RWPE2 (cell line): ENCODE results near the gene GRIK3.

Experiments used
- ATAC-seq: fragments of 200-7000 bp; cut with Tn5 transposase; 3 replicates; pipeline ENCODE4 v1.9.1; 2021; ENCODE audit warnings: low read depth
- DNase-seq: peaks from one replicate; pipeline ENCODE4 v3.0.0-alpha.2; 2020; ENCODE audit warnings: low spot score
- H3K27ac ChIP-seq: fragments of 450-650 bp; 2 replicates; pipeline ENCODE4 v1.5.1; 2017; ENCODE audit warnings: mild to moderate bottlenecking; ENCODE audit not compliant: poor library complexity, severe bottlenecking
- H3K27me3 ChIP-seq: fragments of 250-450 bp; sonication (Bioruptor Pico); 2 replicates; pipeline ENCODE4 v1.5.1; 2021; ENCODE audit warnings: mild to moderate bottlenecking, moderate library complexity; ENCODE audit not compliant: insufficient read depth, poor library complexity, severe bottlenecking
- H3K36me3 ChIP-seq: fragments of 250-450 bp; sonication (Bioruptor Pico); 2 replicates; pipeline ENCODE4 v1.5.1; 2020; ENCODE audit warnings: low read depth, mild to moderate bottlenecking, moderate library complexity
- H3K4me1 ChIP-seq: fragments of 250-450 bp; sonication (Bioruptor Pico); 2 replicates; pipeline ENCODE4 v1.5.1; 2021; ENCODE audit warnings: mild to moderate bottlenecking, moderate library complexity; ENCODE audit not compliant: insufficient read depth, poor library complexity, severe bottlenecking
- H3K4me3 ChIP-seq: fragments of 250-450 bp; sonication (Bioruptor Pico); 2 replicates; pipeline ENCODE4 v1.5.1; 2021; ENCODE audit warnings: mild to moderate bottlenecking, moderate library complexity; ENCODE audit not compliant: severe bottlenecking
- H3K9me3 ChIP-seq: fragments of 250-450 bp; sonication (Bioruptor Pico); 2 replicates; pipeline ENCODE4 v1.5.1; 2021; ENCODE audit warnings: mild to moderate bottlenecking, moderate library complexity; ENCODE audit not compliant: severe bottlenecking
- TF ChIP-seq, protein P1 (sequence below): fragments of 450-650 bp; IDR thresholded peaks from one replicate; pipeline ENCODE4 v1.5.1; 2017; ENCODE audit warnings: mild to moderate bottlenecking, moderate library complexity; ENCODE audit not compliant: poor library complexity, severe bottlenecking

Gene GRIK3

GRCh38 chr1:36825226-36825625 is 209.1 kb downstream of the GRIK3 start:
- DNase-seq (no peak), ATAC-seq (no peak)
- TF ChIP-seq, protein P1, sequence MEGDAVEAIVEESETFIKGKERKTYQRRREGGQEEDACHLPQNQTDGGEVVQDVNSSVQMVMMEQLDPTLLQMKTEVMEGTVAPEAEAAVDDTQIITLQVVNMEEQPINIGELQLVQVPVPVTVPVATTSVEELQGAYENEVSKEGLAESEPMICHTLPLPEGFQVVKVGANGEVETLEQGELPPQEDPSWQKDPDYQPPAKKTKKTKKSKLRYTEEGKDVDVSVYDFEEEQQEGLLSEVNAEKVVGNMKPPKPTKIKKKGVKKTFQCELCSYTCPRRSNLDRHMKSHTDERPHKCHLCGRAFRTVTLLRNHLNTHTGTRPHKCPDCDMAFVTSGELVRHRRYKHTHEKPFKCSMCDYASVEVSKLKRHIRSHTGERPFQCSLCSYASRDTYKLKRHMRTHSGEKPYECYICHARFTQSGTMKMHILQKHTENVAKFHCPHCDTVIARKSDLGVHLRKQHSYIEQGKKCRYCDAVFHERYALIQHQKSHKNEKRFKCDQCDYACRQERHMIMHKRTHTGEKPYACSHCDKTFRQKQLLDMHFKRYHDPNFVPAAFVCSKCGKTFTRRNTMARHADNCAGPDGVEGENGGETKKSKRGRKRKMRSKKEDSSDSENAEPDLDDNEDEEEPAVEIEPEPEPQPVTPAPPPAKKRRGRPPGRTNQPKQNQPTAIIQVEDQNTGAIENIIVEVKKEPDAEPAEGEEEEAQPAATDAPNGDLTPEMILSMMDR, result no peak
- Histone ChIP-seq H3K36me3 (no peaks in the 10 kb centered on the region), H3K4me1 (no peaks in the 10 kb centered on the region), H3K4me3 (no peak overlapping the region), H3K27me3 (peaks cover 23% of the 10 kb centered on the region), H3K9me3 (no peaks in the 10 kb centered on the region), H3K27ac (no peak overlapping the region)

DNA sequence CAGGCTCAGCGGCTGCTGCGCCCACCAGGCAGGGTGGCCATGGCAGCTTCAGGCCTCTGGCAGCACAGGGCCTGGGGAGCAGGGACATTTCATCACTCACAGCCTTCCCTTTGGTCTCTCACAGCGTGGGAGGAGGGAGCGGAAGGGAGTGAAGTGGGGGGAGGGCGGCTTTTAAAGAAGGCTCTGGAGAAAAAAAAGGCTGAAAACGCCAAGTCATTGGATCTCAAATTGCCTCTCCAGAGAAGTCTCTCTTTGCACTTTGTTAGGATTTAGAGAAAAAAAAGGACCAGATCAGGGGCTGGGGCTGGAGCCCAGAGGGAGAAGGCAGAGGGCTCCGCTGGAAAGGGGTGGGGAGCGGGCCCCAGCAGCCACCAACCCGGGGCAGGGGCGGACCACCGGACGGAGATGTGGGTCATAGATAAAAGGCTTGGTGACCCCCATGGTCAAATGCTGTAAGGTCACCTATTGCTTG is 209.9 kb downstream of the GRIK3 start:
- ATAC-seq (no peak), DNase-seq (no peak)
- H3K27ac ChIP-seq, result no peak overlapping the region
- H3K9me3 ChIP-seq, result no peaks in the 10 kb centered on the region
- H3K4me3 ChIP-seq, result no peak overlapping the region
- H3K27me3 ChIP-seq, result peaks cover 29% of the 10 kb centered on the region
- TF ChIP-seq, protein P1, result no peak
- no peaks in the 10 kb centered on the region for H3K36me3 ChIP-seq
- H3K4me1 ChIP-seq, result no peaks in the 10 kb centered on the region

- TF ChIP-seq, protein P1, result no peak
- Histone ChIP-seq H3K4me1 (no peaks in the 10 kb centered on the region), H3K36me3 (no peaks in the 10 kb centered on the region), H3K9me3 (no peaks in the 10 kb centered on the region), H3K27me3 (peaks cover 30% of the 10 kb centered on the region), H3K27ac (no peak overlapping the region), H3K4me3 (no peak overlapping the region)
- DNase-seq, result no peak
- ATAC-seq, result no peak
Measured at GRCh38 chr1:36822648-36823047, 211.7 kb downstream of the GRIK3 start.

GRCh38 chr1:36821386-36821785 is 212.9 kb downstream of the GRIK3 start:
- no peaks in the 10 kb centered on the region for H3K4me1 ChIP-seq
- no peak overlapping the region for H3K27ac ChIP-seq
- no peak overlapping the region for H3K4me3 ChIP-seq
- no peaks in the 10 kb centered on the region for H3K36me3 ChIP-seq
- TF ChIP-seq, protein P1, result no peak
- DNase-seq, result no peak
- no peak for ATAC-seq
- peaks cover 30% of the 10 kb centered on the region for H3K27me3 ChIP-seq
- H3K9me3 ChIP-seq, result no peaks in the 10 kb centered on the region

- Histone ChIP-seq H3K27me3 (peaks cover 26% of the 10 kb centered on the region), H3K36me3 (no peaks in the 10 kb centered on the region), H3K4me3 (no peak overlapping the region), H3K27ac (no peak overlapping the region), H3K4me1 (no peaks in the 10 kb centered on the region), H3K9me3 (no peaks in the 10 kb centered on the region)
- DNase-seq (no peak), ATAC-seq (no peak)
- TF ChIP-seq, protein P1, result no peak
Measured at GRCh38 chr1:36818771-36819170, 215.5 kb downstream of the GRIK3 start.
